Cardiac septum (tissue), 1 donor: ENCODE results near the gene GTF3C1. TPM values are rescaled to one million over a fixed set of nuclear protein-coding genes. Genes with fewer than 3 reads are reported as not detected.
"Not testable (repeated sequence)": the region's sequence is repeated elsewhere in the genome, so short reads cannot be mapped to it uniquely, and the experiment has no call there.

ENCODE experiments used
- DNase-seq: peaks from one replicate; pipeline ENCODE4 v3.0.0-alpha.2; 2020; ENCODE audit warnings: low spot score
- intact Hi-C: fragments of 100-400 bp; cut with DNase I; formaldehyde crosslinking; loops from one replicate; pipeline ENCODE4 v1.14.0; 2022
- total RNA-seq: library from RNA; stranded (reverse); fragmentation: NEBNext Ultra II Directional; extraction: Animal tissue kit (Norgen Biotek cat#: 25700); gene quantifications from one replicate; pipeline ENCODE4 v1.2.1, GENCODE V29; 2021
- donor health status: DM: no; HTN: no; CAD: no.

The GTF3C1 gene
- total RNA-seq, 1 donor from 2014 or later, result 66.3 TPM

GRCh38 chr16:27452569-27453493, 96.9 kb downstream of the GTF3C1 start:
- intact Hi-C loops, result loop anchor here (5.0 to 10.0 kb wide), 3 partner anchors 51 to 1618 kb away; partner anchors contain the start of gene IL21R

GRCh38 chr16:27450196-27450549, 99.5 kb downstream of the GTF3C1 start:
- intact Hi-C loops, result loop anchor here (5.0 to 10.0 kb wide), 3 partner anchors 48 to 1615 kb away; partner anchors contain the start of gene IL21R
- no peak for DNase-seq

More at GRCh38 chr16:27452569-27453493, 96.9 kb downstream of the GTF3C1 start:
- DNase-seq, result no peak

GRCh38 chr16:27449434-27450195, 100.1 kb downstream of the GTF3C1 start:
- DNase-seq, result no peak
- intact Hi-C loops, result loop anchor here (5.0 to 10.0 kb wide), 3 partner anchors 47 to 1615 kb away; partner anchors contain the start of gene IL21R

GRCh38 chr16:27448532-27449433, 100.9 kb downstream of the GTF3C1 start:
- no peak for DNase-seq
- intact Hi-C loops, result no loop called here

GRCh38 chr16:27447301-27447700, 102.4 kb downstream of the GTF3C1 start:
- intact Hi-C loops, result no loop called here
- no peak for DNase-seq

GRCh38 chr16:27446721-27447120, 103.0 kb downstream of the GTF3C1 start:
- DNase-seq, result no peak
- intact Hi-C loops, result no loop called here

GRCh38 chr16:27445502-27446175, 104.1 kb downstream of the GTF3C1 start:
- peak; percentile 61 for DNase-seq
- intact Hi-C loops, result no loop called here

GRCh38 chr16:27444470-27444869, 105.2 kb downstream of the GTF3C1 start:
- peak; percentile 54 for DNase-seq
- intact Hi-C loops, result no loop called here

- intact Hi-C loops, result no loop called here
- DNase-seq, result peak; percentile 46
Observed at GRCh38 chr16:27444015-27444414, 105.7 kb downstream of the GTF3C1 start.

- intact Hi-C loops, result no loop called here
- DNase-seq, result no peak
Observed at GRCh38 chr16:27441998-27442397, 107.7 kb downstream of the GTF3C1 start.

- DNase-seq, result no peak
- intact Hi-C loops, result no loop called here
Observed at GRCh38 chr16:27441276-27441675, 108.4 kb downstream of the GTF3C1 start.

- intact Hi-C loops, result no loop called here
Observed at GRCh38 chr16:27439271-27440018, 110.3 kb downstream of the GTF3C1 start.

GRCh38 chr16:27437946-27438345, 111.8 kb downstream of the GTF3C1 start:
- DNase-seq, result no peak
- intact Hi-C loops, result no loop called here

More at GRCh38 chr16:27439271-27440018, 110.3 kb downstream of the GTF3C1 start:
- no peak for DNase-seq

GRCh38 chr16:27436921-27437650, 112.6 kb downstream of the GTF3C1 start:
- DNase-seq, result peak; percentile 67
- intact Hi-C loops, result no loop called here

- intact Hi-C loops, result no loop called here
- DNase-seq, result no peak
Observed at GRCh38 chr16:27436065-27436464, 113.6 kb downstream of the GTF3C1 start.

GRCh38 chr16:27435146-27435545, 114.6 kb downstream of the GTF3C1 start:
- intact Hi-C loops, DNase-seq: not testable (repeated sequence)
